Measurements from ENCODE around the gene CAMK1D.

The CAMK1D gene

DNA sequence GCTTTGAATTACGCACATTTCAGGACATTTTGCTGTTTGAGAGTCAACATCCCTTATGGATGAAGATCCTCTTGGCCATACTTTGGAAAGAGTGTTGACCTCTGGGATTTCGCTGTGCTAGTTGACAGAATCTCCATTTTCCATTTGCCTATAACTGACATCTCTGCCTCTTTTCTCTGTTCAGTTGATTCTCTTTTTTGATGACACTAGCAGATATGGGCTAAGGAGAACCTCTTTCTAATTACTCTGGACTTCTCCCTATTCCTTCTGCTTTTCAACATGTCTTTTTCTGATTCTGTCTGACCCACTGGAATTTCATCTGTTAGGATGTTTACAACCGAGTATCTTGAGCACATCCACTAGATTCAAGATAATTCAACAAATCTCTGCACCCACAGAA, 311.5 kb downstream of the CAMK1D start:
- TF ChIP-seq GATA3 (IDR thresholded peaks at IDR 0.05; ENCODE audit: low read depth, low read length), result no peak
- no peak for TF ChIP-seq GATA2 (IDR thresholded peaks at IDR 0.05; ENCODE audit: low read depth, low read length)

- TF ChIP-seq GATA2 (IDR thresholded peaks at IDR 0.05; ENCODE audit: low read depth, low read length) (no peak), GATA3 (IDR thresholded peaks at IDR 0.05; ENCODE audit: low read depth, low read length) (no peak)
These were observed 312.3 kb downstream of the CAMK1D start for GRCh38 chr10:12661671-12662070.

DNA sequence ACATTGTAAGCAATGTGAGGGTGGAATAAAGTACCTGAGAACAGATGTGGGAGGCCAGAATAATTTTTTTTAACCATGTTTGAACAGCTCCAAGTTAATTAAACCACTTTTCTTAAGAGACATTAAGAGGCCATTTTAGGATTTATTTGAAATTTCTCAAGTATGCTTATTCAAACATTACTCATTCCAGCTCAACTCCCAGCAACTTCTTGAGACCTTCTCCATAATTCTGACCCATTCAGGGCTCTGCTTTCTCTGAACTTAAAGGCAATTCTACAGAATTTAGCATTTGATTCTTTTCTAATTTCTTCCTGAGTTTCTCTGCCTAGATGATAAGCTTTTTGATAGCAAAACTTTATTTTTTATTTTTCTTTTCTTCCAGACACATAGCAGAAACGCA, 314.5 kb downstream of the CAMK1D start:
- TF ChIP-seq GATA3 (IDR thresholded peaks at IDR 0.05; ENCODE audit: low read depth, low read length) (no peak), GATA2 (IDR thresholded peaks at IDR 0.05; ENCODE audit: low read depth, low read length) (no peak)

DNA sequence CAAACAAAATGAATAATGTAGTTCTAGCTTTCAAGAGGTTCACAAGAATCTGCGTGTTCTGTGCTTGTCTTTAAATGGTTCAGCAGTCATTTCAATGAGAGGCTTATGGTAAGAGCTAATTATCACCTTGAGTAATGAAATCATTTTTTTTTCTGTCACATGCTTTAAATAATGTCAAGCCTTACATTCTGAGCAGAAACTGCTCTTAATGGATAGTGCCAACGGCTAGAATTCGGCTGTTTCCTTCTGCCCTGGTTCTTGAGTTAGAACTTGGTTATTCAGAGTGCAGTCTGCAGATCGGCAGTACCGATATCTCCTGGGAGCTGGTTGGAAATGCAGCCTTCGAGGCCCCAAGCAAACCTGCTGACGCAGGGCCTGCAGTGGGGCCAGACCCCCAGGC, 316.2 kb downstream of the CAMK1D start:
- TF ChIP-seq GATA3 (IDR thresholded peaks at IDR 0.05; ENCODE audit: low read depth, low read length), result no peak
- TF ChIP-seq GATA2 (IDR thresholded peaks at IDR 0.05; ENCODE audit: low read depth, low read length), result no peak

GRCh38 chr10:12667052-12667451, 317.7 kb downstream of the CAMK1D start:
- TF ChIP-seq GATA2 (IDR thresholded peaks at IDR 0.05; ENCODE audit: low read depth, low read length) (no peak), GATA3 (IDR thresholded peaks at IDR 0.05; ENCODE audit: low read depth, low read length) (no peak)

- no peak for TF ChIP-seq GATA2 (IDR thresholded peaks at IDR 0.05; ENCODE audit: low read depth, low read length)
- TF ChIP-seq GATA3 (IDR thresholded peaks at IDR 0.05; ENCODE audit: low read depth, low read length), result no peak
These were observed 319.3 kb downstream of the CAMK1D start for GRCh38 chr10:12668634-12669033.

- TF ChIP-seq GATA3 (IDR thresholded peaks at IDR 0.05; ENCODE audit: low read depth, low read length), result no peak
- no peak for TF ChIP-seq GATA2 (IDR thresholded peaks at IDR 0.05; ENCODE audit: low read depth, low read length)
These were observed 320.7 kb downstream of the CAMK1D start for GRCh38 chr10:12670004-12670403.

DNA sequence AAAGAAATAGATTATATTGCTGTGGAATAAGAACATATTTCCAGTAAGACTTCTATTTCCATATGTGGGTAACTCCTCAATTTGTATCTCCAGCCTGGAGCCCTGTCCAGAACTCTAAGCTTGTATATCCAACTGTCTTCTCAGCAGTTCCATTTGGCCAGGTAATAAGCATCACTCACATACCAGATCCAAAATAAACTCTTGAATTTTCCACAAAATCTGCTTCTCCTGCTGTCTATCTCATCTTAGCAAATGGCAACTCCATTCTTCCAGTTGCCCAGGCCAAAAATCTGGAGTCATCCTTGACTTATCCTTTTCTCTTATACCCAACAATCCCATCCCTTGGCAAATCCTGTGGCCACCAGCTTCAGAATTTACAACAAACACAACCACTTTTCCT, 325.8 kb downstream of the CAMK1D start:
- TF ChIP-seq GATA2 (IDR thresholded peaks at IDR 0.05; ENCODE audit: low read depth, low read length), result no peak
- TF ChIP-seq GATA3 (IDR thresholded peaks at IDR 0.05; ENCODE audit: low read depth, low read length), result no peak

DNA sequence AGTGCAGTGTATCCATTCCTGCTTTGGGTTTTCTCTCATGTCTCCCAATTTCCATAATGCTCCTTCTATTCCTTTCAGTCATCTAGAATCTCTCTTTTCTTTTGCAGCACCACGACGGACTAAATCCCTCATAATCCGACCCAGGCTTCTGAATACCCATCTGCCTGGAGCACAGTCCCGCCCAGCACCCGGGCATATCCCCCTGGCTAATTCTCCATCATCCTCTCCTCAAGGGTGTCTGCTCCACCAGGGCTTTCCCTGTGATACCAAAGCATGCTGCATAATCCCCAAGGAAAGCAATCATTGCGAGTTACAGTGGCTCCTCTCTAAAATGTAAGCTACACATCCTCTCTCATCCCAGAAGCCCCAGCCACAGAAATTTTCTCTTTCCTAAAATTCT, 330.3 kb downstream of the CAMK1D start:
- TF ChIP-seq GATA3 (IDR thresholded peaks at IDR 0.05; ENCODE audit: low read depth, low read length) (no peak), GATA2 (IDR thresholded peaks at IDR 0.05; ENCODE audit: low read depth, low read length) (no peak)

DNA sequence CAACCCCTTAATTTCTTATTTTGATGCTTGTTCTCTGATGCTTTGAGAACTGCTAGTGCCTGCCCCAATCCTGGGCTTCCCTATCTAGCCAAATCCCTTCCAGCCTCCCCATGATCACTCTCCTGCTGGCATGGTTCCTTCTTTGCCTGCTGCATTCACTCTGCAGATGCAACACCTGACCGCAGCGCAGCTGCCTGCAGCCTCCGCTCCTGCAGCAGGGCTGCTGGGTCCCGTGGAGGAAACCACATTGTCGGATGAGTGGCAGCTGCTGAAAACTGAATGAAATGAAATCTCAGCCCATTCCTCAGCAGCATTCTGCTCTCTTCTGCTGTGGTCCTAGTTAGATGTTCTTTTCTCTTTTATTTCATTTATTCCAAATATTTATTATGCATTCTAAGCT, 331.9 kb downstream of the CAMK1D start:
- TF ChIP-seq GATA3 (IDR thresholded peaks at IDR 0.05; ENCODE audit: low read depth, low read length) (no peak), GATA2 (IDR thresholded peaks at IDR 0.05; ENCODE audit: low read depth, low read length) (no peak)

DNA sequence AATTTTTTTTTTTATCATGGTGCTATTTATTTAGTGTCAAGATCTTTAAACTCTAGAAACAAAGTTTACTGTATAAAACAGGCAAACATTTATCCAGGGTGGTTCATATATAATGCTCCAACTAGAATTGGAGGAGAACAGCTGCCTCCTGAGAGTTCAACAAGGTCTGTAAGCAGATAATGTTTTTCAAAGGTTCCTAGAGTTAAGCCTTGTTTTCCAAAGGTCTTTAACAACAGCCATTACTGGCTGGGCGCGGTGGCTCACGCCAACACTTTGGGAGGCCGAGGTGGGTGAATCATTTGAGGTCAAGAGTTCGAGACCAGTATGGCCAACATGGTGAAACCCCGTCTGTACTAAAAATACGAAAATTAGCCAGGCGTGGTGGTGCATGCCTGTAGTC, 335.4 kb downstream of the CAMK1D start:
- TF ChIP-seq GATA2 (IDR thresholded peaks at IDR 0.05; ENCODE audit: low read depth, low read length) (no peak), GATA3 (IDR thresholded peaks at IDR 0.05; ENCODE audit: low read depth, low read length) (no peak)

- TF ChIP-seq GATA3 (IDR thresholded peaks at IDR 0.05; ENCODE audit: low read depth, low read length), result no peak
- TF ChIP-seq GATA2 (IDR thresholded peaks at IDR 0.05; ENCODE audit: low read depth, low read length), result no peak
These were observed 336.1 kb downstream of the CAMK1D start for GRCh38 chr10:12685261-12686058.

DNA sequence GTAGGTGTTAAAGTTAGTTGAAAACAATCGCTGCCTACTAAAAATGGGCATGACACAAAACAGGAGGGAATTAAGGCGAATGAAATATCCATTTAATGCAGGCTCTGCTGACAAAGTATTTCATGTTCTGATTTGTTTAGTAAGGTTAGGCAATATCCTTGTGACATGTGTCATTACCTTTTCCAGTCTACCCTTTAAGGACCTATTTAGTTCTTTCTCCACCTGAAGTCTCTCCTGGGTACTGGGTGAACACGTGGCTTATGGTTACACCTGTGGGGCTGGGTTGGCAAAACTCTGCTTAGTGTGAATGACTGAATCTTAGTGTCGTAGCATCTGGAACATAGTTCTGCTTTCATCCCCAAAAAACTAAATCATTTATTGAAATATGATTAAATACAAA, 338.6 kb downstream of the CAMK1D start:
- TF ChIP-seq GATA3 (IDR thresholded peaks at IDR 0.05; ENCODE audit: low read depth, low read length) (no peak), GATA2 (IDR thresholded peaks at IDR 0.05; ENCODE audit: low read depth, low read length) (no peak)

GRCh38 chr10:12689893-12690292, 340.5 kb downstream of the CAMK1D start:
- TF ChIP-seq GATA3 (IDR thresholded peaks at IDR 0.05; ENCODE audit: low read depth, low read length) (no peak), GATA2 (IDR thresholded peaks at IDR 0.05; ENCODE audit: low read depth, low read length) (no peak)

DNA sequence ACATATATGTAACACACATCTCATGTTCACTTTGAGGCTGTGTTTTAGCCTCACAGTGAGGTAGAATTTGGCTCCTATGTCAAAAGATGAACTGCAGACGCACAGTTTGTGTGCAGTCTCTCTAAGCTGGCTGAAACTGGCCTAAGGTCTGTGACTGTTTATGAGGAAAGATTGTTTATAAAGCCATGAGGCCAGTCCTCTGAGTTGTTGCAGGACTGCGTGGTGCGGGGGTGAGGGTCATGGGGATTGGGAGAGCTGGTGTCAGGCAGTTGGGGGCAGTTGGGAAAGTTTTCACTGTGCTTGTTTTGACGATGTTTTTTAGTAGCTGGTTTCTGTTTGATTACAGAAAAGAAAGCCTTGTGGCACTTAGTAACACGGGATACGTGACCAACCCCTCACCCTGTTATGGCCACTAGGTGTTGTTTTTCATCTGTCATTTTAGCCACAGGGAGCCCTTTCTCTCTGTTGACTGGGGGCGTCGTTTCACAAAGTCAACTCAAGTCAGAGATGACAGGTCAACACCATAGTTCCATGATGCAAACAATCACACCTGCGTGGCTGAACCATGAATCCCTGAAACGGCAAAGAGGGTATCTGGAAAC, 341.3 kb downstream of the CAMK1D start:
- TF ChIP-seq GATA2 (IDR thresholded peaks at IDR 0.05; ENCODE audit: low read depth, low read length) (no peak), GATA3 (IDR thresholded peaks at IDR 0.05; ENCODE audit: low read depth, low read length) (no peak)
